ENCODE measurements around the gene COL6A1. TPM values are rescaled to one million over a fixed set of nuclear protein-coding genes. Genes with fewer than 3 reads are reported as not detected.

COL6A1 gene
- total RNA-seq, 1 experiment from 2014 or later, result 221 TPM

- peak; percentile 59; the same call in 1 of the 2 replicates for TF ChIP-seq PRDM15 (CRISPR knock-in tag; IDR thresholded peaks at IDR 0.05)
- no peak for TF ChIP-seq RELA (CRISPR knock-in tag; IDR thresholded peaks at IDR 0.05; ENCODE audit: borderline replicate concordance)
- TF ChIP-seq ATF2 (CRISPR knock-in tag; IDR thresholded peaks at IDR 0.05; ENCODE audit: borderline replicate concordance, low read depth), result no peak
- no peak for TF ChIP-seq TCF7 (CRISPR knock-in tag; IDR thresholded peaks at IDR 0.05; ENCODE audit: low read depth)
These were observed 11.5 kb upstream of the COL6A1 start (continued) for GRCh38 chr21:45969921-45970673.

GRCh38 chr21:45970674-45971615 lies 10.6 kb upstream of the COL6A1 start:
- DNase-seq (ENCODE audit: low spot score) (peak; percentile 81), ATAC-seq (peak; percentile 72)
- POLR2A ChIA-PET, result interaction anchor here (0.6 kb wide), 1 partner anchor 182 kb away, joined by 3 read pairs; no protein-coding TSS in a partner anchor
- Mint-ChIP-seq H3K27ac (no peak overlapping the region), H3K9me3 (peaks cover 3% of the 10 kb centered on the region; the same call in 1 of the 2 replicates), H3K4me1 (peaks cover 10% of the 10 kb centered on the region), H3K4me3 (no peak overlapping the region), H3K27me3 (ENCODE audit: low read depth) (peaks cover 3% of the 10 kb centered on the region; the same call in 1 of the 2 replicates), H3K36me3 (no peaks in the 10 kb centered on the region)
- CTCF ChIA-PET, result interaction anchor here (0.6 to 5.0 kb wide), 26 partner anchors 8 to 831 kb away, joined by 3 to 40 read pairs (median 4); partner anchors contain the start of genes COL6A1 and COL6A2
- TF ChIP-seq ARID4B (CRISPR knock-in tag; IDR thresholded peaks at IDR 0.05; ENCODE audit: borderline replicate concordance) (no peak), FOXJ3 (CRISPR knock-in tag; IDR thresholded peaks at IDR 0.05; ENCODE audit: borderline replicate concordance) (no peak), PRDM15 (CRISPR knock-in tag; IDR thresholded peaks at IDR 0.05) (no peak), SMAD4 (CRISPR knock-in tag; IDR thresholded peaks at IDR 0.05) (no peak), GRHL2 (CRISPR knock-in tag; IDR thresholded peaks at IDR 0.05; ENCODE audit: insufficient replicate concordance, severe bottlenecking) (no peak), AFF4 (CRISPR knock-in tag; IDR thresholded peaks at IDR 0.05; ENCODE audit: borderline replicate concordance) (no peak), HMGA2 (CRISPR knock-in tag; IDR thresholded peaks at IDR 0.05) (no peak), CTCF (IDR thresholded peaks at IDR 0.05) (peak; percentile 74)
